GM21825 (cell line): ENCODE results near the gene MYH11.
"Not testable (repeated sequence)": the region's sequence is repeated elsewhere in the genome, so short reads cannot be mapped to it uniquely, and the experiment has no call there.

Experiments
- ATAC-seq: cut with Tn5 transposase; IDR thresholded peaks from one replicate; pipeline ENCODE4 v1.9.1; 2021; ENCODE audit warnings: mild to moderate bottlenecking, moderate library complexity; ENCODE audit not compliant: unreplicated experiment

The MYH11 gene

GRCh38 chr16:15879255-15879811 lies 22.5 kb upstream of the MYH11 start:
- no peak for ATAC-seq

GRCh38 chr16:15876503-15876902 lies 19.7 kb upstream of the MYH11 start:
- ATAC-seq = no peak

- no peak for ATAC-seq
Observed at GRCh38 chr16:15874745-15875314, 18.0 kb upstream of the MYH11 start.

GRCh38 chr16:15873737-15874136 lies 16.9 kb upstream of the MYH11 start:
- ATAC-seq = no peak

- no peak for ATAC-seq
Observed at GRCh38 chr16:15873301-15873700, 16.5 kb upstream of the MYH11 start.

GRCh38 chr16:15870011-15870410 lies 13.2 kb upstream of the MYH11 start:
- no peak for ATAC-seq

GRCh38 chr16:15866451-15866850 lies 9.6 kb upstream of the MYH11 start:
- no peak for ATAC-seq

GRCh38 chr16:15865742-15866141 lies 8.9 kb upstream of the MYH11 start:
- no peak for ATAC-seq

- no peak for ATAC-seq
Observed at GRCh38 chr16:15864939-15865338, 8.1 kb upstream of the MYH11 start.

GRCh38 chr16:15861996-15862395 lies 5.2 kb upstream of the MYH11 start:
- ATAC-seq = no peak

- no peak for ATAC-seq
Observed at GRCh38 chr16:15858921-15859668, 2.3 kb upstream of the MYH11 start.

- ATAC-seq = no peak
Observed at GRCh38 chr16:15857724-15858560, 1.1 kb upstream of the MYH11 start.

- no peak for ATAC-seq
Observed at GRCh38 chr16:15856182-15856581, 646 bp downstream of the MYH11 start.

GRCh38 chr16:15855704-15856003 lies 1.2 kb downstream of the MYH11 start:
- peak; percentile 71 for ATAC-seq

GRCh38 chr16:15854906-15855703 lies 1.7 kb downstream of the MYH11 start:
- ATAC-seq = no peak

- no peak for ATAC-seq
Observed at GRCh38 chr16:15854061-15854460, 2.8 kb downstream of the MYH11 start.

GRCh38 chr16:15853021-15853420 lies 3.8 kb downstream of the MYH11 start:
- ATAC-seq = no peak

- not testable (repeated sequence) for ATAC-seq
Observed at GRCh38 chr16:15850555-15850954, 6.3 kb downstream of the MYH11 start.

GRCh38 chr16:15849209-15849981 lies 7.4 kb downstream of the MYH11 start:
- ATAC-seq = no peak

- ATAC-seq = no peak
Observed at GRCh38 chr16:15847611-15848175, 9.1 kb downstream of the MYH11 start.
